Activated naive CD4-positive, alpha-beta T cell treated with anti-CD3 and anti-CD28 coated beads, Interleukin-2, amount 50 U/mL, for 72 hours (primary cell): ENCODE data around the gene SPATA32. TPM values are rescaled to one million over a fixed set of nuclear protein-coding genes. Genes with fewer than 3 reads are reported as not detected.

Experiments used
- ATAC-seq, 2 donors: fragments of 150-1000 bp; cut with Tn5 transposase; 2 replicates each; pipeline ENCODE4 v1.10.0; 2021; ENCODE audit warnings: mild to moderate bottlenecking in 2 of 2, moderate library complexity in 2 of 2
- DNase-seq, 2 donors: peaks; one replicate each; pipeline ENCODE4 v3.0.0; 2021 to 2022; ENCODE audit warnings: low spot score in 2 of 2
- H3K27ac Mint-ChIP-seq, 2 donors: one replicate each; pipeline ENCODE4 v1.8.0; 2022; ENCODE audit warnings: mild to moderate bottlenecking in 2 of 2, mixed read lengths in 2 of 2
- H3K36me3 Mint-ChIP-seq, 2 donors: one replicate each; pipeline ENCODE4 v1.8.0; 2022; ENCODE audit warnings: mixed read lengths in 2 of 2
- H3K9me3 Mint-ChIP-seq, 2 donors: one replicate each; pipeline ENCODE4 v1.8.0; 2022; ENCODE audit warnings: mixed read lengths in 2 of 2
- total RNA-seq, 2 donors: library from RNA; stranded (reverse); gene quantifications; one replicate each; pipeline ENCODE4 v1.2.3, GENCODE V29; 2022

SPATA32 gene
- total RNA-seq, 2 donors from 2014 or later: 0.37 to 0.50 TPM

DNA sequence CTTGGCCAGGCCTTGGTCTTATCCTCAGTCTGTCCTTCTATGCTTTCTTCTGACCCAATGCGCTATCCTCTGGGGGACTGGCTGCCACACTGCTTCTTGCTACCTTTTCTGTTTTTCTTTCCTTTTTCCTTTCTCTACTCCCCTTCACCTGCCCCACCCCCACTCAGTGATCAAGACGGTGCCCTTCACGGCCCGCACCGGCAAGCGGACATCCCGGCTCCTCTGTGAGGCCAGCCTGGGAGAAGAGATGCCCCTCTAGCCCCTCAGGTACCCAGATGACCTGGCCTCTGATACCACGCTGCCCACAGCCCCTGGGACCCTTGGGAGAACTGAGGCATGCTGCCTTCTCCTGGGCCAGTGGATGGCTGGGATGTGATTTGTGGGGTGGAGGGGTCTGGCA lies 15.6 kb downstream of the SPATA32 start:
- peak overlapping the region in 1 of 2 donors; percentile 97 for H3K27ac Mint-ChIP-seq
- no peaks in the 10 kb centered on the region for H3K9me3 Mint-ChIP-seq
- peaks cover 19 to 22% of the 10 kb centered on the region in 2 donors for H3K36me3 Mint-ChIP-seq
- ATAC-seq (no peak), DNase-seq (no peak)

DNA sequence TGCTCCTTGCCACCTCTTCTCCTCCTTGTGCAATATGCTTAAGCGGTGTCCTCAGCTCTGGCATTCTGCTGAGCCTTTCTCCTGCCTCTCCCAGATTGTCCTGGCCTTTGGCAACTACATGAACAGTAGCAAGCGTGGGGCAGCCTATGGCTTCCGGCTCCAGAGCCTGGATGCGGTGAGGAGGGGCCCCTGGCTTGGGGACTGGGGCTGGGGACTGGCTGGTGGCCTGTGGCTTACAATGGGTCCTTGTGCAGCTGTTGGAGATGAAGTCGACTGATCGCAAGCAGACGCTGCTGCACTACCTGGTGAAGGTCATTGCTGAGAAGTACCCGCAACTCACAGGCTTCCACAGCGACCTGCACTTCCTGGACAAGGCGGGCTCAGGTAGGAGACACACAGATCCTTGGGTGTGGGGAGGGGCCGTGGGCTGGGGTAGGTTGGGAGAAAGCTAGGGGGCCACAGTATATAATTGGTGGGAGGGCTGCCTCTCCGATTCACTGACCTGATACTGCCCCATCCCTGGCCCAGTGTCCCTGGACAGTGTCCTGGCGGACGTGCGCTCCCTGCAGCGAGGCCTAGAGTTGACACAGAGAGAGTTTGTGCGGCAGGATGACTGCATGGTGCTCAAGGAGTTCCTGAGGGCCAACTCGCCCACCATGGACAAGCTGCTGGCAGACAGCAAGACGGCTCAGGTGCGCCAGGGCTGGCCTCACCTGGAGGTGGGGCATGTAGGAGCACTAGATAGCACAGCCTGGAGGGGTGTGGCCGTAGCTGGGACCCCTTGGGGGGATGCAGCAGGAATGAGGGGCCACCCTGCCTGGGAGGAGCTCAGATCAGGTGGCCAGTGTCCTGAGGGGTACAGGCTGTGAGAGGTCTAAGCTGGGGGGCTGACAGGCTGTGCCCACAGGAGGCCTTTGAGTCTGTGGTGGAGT lies 16.9 kb downstream of the SPATA32 start:
- no peak for ATAC-seq
- no peaks in the 10 kb centered on the region for H3K9me3 Mint-ChIP-seq
- peak overlapping the region; percentile 72 to 89 for H3K27ac Mint-ChIP-seq
- DNase-seq: no peak
- H3K36me3 Mint-ChIP-seq: peaks cover 17 to 19% of the 10 kb centered on the region in 2 donors

DNA sequence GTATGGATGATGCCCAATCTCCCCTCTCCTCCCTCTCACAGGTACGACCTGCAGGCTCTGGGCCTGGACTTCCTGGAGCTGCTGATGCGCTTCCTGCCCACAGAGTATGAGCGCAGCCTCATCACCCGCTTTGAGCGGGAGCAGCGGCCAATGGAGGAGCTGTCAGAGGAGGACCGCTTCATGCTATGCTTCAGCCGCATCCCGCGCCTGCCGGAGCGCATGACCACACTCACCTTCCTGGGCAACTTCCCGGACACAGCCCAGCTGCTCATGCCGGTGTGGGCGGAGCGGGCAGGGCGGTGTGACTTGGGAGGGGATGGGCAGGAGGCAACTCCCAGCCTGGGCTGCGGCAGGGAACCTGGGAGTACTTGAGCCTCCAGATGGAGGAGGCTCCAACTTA lies 18.1 kb downstream of the SPATA32 start:
- peaks cover 20 to 22% of the 10 kb centered on the region in 2 donors for H3K36me3 Mint-ChIP-seq
- DNase-seq (no peak), ATAC-seq (no peak)
- peak overlapping the region in 1 of 2 donors; percentile 89 for H3K27ac Mint-ChIP-seq
- no peaks in the 10 kb centered on the region for H3K9me3 Mint-ChIP-seq

DNA sequence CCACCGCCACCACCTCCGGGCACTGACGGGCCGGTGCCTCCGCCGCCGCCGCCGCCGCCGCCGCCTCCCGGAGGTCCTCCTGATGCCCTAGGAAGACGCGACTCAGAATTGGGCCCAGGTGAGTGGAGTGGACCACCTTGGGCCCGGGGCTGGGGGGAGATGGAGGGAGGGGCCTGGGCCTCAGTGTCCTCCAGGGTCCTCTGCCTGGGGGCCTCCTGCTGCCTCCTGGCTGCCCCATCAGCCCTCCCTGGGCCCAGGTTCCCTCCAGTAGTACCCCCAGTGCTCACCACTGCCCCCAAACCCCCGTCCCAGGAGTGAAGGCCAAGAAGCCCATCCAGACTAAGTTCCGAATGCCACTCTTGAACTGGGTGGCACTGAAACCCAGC lies 19.9 kb downstream of the SPATA32 start:
- Mint-ChIP-seq H3K27ac (peak overlapping the region in 1 of 2 donors; percentile 89), H3K9me3 (no peaks in the 10 kb centered on the region), H3K36me3 (peaks cover 28 to 31% of the 10 kb centered on the region in 2 donors)
- ATAC-seq: no peak
- DNase-seq: no peak

DNA sequence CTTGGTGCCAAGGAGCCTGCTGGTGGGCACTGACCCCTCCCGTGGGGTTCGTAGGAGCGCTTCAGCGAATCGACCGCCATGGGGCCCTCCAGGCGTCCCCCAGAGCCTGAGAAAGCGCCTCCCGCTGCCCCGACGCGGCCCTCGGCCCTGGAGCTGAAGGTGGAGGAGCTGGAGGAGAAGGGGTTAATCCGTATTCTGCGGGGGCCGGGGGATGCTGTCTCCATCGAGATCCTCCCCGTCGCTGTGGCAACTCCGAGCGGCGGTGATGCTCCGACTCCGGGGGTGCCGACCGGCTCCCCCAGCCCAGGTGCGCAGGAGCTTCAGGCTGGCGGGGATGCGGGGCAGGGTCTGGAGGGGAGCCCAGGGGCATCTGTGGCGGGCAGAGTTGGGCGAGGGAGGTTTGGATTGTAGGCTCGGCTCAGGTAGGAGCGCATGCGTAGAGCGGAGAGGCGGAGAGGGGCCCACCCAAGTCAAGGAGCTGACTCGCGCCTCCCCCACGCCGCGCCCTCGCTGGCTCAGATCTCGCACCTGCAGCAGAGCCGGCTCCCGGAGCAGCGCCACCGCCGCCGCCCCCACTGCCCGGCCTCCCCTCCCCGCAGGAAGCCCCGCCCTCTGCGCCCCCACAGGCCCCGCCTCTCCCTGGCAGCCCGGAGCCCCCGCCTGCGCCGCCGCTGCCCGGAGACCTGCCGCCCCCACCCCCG lies 20.4 kb downstream of the SPATA32 start:
- H3K27ac Mint-ChIP-seq: peak overlapping the region; percentile 29 to 82
- H3K9me3 Mint-ChIP-seq: no peaks in the 10 kb centered on the region
- ATAC-seq (no peak), DNase-seq (no peak)
- H3K36me3 Mint-ChIP-seq: peaks cover 26 to 28% of the 10 kb centered on the region in 2 donors

DNA sequence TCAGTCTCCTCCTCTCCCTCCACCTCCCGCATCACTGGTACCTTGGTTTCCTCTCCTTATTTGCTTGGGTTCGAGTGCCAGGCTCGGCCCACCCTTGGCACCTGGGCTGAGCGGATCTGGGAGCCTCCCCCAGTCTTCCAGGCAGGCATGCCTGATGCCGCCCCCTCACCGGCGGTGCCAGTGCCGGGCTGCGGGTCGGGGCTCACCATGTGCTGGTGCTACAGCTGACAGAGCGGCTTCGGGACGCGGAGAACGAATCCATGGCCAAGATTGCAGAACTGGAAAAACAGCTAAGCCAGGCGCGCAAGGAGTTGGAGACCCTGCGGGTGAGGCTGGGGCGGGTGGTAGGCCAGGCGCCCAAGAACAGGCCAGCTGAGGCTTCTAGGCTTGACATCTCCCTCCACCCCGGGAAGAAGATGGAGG lies 21.0 kb downstream of the SPATA32 start:
- ATAC-seq (no peak), DNase-seq (no peak)
- peak overlapping the region in 1 of 2 donors; percentile 82 for H3K27ac Mint-ChIP-seq
- H3K9me3 Mint-ChIP-seq: no peaks in the 10 kb centered on the region
- peaks cover 26 to 28% of the 10 kb centered on the region in 2 donors for H3K36me3 Mint-ChIP-seq

DNA sequence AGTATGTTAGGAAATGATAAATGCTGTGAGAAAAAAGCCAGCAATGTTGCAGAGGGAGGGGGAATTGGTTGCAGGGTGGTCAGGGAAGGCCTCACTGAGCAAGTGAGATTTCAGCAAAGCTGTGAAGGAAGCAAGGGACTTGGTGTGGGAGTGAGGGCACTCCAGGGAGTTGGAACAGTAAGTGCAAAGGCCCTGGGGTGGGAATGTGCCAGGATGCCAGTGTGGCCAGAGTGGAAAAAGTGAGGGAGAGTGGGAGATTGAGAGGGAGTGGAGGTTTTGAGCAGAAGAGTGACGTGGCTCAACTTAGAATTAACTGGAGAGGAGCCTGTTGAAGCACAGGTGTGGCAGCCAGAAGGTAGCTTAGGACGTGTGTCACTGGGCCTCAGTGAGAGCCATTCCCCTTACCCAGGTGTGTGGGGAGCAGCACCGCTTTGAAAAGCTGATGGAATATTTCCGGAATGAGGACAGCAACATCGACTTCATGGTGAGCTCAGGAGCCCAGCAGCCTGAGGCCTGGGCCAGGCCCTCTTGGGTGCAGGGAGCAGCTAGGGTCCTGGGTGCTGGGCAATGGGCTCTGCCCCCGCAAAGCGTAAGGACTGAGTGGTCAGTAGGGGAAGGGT lies 23.6 kb downstream of the SPATA32 start:
- no peaks in the 10 kb centered on the region for H3K9me3 Mint-ChIP-seq

DNA sequence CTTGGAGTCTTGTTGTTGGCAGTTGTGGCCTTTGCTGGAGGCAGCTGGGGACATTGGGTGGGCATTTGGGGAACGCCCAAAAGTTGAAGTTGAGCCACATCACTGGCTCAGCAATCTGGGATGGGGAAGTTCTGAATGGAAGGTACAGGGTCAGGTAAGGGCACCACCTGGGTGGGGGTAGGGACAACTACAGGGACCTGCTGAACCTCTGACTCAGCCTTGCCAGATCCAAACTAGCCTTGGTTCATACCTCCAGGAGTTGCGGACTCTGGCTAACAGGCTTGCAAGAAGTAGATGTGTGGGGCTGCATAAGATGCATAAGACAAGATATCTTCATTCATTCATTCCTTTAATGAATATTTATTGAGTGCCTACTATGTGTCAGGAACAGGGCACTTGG lies 24.2 kb downstream of the SPATA32 start:
- Mint-ChIP-seq H3K36me3 (peaks cover 34 to 43% of the 10 kb centered on the region in 2 donors), H3K9me3 (no peaks in the 10 kb centered on the region), H3K27ac (peak overlapping the region; percentile 56 to 82)
- ATAC-seq (no peak), DNase-seq (no peak)

More for the DNA sequence above, 23.6 kb downstream of the SPATA32 start:
- ATAC-seq (no peak), DNase-seq (no peak)
- H3K36me3 Mint-ChIP-seq: peaks cover 34 to 43% of the 10 kb centered on the region in 2 donors
- H3K27ac Mint-ChIP-seq: peak overlapping the region; percentile 56 to 82

DNA sequence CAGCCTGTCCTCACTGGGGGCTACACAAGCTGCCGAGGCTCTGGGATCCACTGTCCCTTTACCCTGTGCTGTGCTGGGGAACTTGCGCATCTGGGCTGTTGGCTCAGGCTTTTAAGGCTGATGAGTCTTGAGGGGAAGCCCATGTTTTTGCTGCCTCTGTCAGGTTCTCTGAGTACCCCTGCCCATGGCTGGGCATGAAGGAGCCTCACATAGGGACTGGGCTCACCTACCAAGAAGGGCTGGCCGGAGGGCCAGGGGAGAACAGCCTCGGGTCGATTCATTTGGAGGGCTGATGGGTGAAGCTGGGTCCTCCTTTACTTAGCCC lies 25.6 kb downstream of the SPATA32 start:
- Mint-ChIP-seq H3K27ac (peak overlapping the region in 1 of 2 donors; percentile 80), H3K9me3 (no peaks in the 10 kb centered on the region), H3K36me3 (peaks cover 44 to 56% of the 10 kb centered on the region in 2 donors)
- DNase-seq (no peak), ATAC-seq (no peak)

DNA sequence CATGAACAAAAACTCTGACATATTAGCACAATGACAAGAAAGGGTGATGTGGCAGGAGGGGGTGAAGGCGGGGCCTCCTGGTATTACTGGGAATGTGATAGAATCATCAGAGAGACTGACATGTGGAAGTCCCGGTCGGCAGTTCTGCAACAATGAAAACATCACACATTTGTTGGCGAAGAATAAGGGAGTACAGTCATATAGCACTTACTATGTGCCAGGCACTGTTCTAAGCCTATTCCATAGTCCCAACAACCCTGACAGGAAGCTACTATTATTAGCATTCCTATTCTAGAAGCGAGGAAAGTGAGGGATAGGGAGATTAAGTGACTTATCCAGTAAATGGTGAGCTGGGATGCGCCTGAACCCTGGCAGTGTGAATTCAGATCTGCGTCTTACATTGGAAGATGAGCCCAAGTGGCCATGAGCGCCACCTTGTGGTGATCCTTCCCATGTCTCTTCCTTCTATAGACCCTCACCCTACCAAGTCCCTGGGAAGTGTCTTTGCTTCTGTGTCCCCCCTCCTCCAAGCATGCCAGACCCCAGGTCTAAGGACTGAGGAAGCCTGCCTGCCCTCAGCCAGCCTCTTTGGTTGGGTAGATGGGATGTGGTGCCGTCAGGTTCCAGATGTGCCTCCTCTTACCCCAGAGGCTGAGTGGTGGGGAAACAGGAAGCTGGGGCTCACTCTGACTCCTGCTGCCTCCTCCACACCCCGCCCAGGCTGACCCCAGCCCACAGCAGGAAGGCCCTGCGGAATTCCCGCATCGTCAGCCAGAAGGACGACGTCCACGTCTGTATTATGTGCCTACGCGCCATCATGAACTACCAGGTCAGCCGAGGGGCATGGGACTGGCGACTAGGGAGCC lies 26.2 kb downstream of the SPATA32 start:
- no peaks in the 10 kb centered on the region for H3K9me3 Mint-ChIP-seq
- peaks cover 44 to 56% of the 10 kb centered on the region in 2 donors for H3K36me3 Mint-ChIP-seq
- DNase-seq: peak; percentile 68 to 78
- H3K27ac Mint-ChIP-seq: peak overlapping the region in 1 of 2 donors; percentile 80
- peak; percentile 55 to 70 for ATAC-seq

DNA sequence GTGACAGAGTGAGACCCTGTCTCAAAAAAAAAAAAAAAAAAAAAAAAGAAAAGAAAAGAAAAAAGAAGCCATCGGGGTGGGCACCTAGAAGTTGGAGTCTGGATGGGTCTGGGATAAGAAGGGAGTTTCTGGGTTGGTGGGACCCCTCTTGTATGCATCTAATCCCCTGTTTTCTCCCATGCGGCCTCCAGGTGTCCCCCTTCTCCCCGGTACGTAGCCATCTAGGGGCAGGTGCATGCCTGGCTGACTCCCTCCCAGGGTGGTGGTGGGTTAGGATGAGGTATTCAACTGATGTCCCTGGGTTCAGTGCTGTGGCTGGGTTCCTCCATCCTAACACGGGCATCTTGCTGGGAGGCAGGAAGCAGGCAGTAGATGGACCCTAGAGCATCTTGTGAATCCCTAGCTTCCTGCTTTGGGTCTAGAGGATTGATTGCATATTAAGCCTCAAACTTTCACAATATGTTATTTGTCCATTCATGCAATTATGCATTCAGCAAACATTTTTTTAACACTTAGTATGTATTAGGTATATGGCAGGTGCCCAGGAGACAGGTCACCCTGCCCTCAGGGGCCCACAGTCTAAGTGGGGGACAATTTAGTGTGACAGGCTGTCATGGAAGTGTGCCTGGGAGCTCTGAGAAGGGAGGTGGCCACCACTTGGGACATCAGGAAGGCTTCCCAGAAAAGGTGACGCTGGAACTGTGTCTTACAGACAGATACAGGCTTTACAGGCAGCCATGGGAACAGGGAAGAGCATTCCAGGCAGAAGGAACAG lies 27.1 kb downstream of the SPATA32 start:
- ATAC-seq: peak; percentile 11 to 69
- Mint-ChIP-seq H3K36me3 (peaks cover 44 to 59% of the 10 kb centered on the region in 2 donors), H3K9me3 (no peaks in the 10 kb centered on the region), H3K27ac (peak overlapping the region in 1 of 2 donors; percentile 80)
- DNase-seq: peak in 1 of 2 donors; percentile 46

DNA sequence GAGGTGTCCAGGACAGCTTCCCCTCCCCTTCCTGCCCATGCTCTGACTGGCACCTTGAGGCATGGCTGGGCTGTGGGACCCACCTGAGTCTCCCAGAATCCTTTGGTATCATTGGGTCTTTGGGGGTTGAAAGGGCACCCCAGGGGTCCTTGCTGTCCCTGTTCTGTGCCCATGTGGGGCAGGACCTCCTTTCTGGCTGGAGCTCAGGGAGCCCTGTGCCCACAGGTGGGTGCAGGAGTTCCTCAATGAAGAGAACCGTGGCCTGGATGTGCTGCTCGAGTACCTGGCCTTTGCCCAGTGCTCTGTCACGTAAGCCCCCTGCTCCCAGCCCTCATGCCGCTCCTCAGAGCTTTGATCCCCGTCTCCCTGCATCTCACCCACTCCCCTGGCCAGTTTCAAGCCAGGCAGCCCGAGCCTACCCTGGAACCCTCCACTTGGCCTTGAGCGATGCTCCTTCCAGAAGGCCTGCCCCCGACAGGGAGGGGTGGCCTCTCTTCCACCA lies 28.4 kb downstream of the SPATA32 start:
- ATAC-seq: no peak
- Mint-ChIP-seq H3K36me3 (peaks cover 34 to 49% of the 10 kb centered on the region in 2 donors), H3K27ac (peak overlapping the region; percentile 73 to 84), H3K9me3 (no peaks in the 10 kb centered on the region)
- no peak for DNase-seq

DNA sequence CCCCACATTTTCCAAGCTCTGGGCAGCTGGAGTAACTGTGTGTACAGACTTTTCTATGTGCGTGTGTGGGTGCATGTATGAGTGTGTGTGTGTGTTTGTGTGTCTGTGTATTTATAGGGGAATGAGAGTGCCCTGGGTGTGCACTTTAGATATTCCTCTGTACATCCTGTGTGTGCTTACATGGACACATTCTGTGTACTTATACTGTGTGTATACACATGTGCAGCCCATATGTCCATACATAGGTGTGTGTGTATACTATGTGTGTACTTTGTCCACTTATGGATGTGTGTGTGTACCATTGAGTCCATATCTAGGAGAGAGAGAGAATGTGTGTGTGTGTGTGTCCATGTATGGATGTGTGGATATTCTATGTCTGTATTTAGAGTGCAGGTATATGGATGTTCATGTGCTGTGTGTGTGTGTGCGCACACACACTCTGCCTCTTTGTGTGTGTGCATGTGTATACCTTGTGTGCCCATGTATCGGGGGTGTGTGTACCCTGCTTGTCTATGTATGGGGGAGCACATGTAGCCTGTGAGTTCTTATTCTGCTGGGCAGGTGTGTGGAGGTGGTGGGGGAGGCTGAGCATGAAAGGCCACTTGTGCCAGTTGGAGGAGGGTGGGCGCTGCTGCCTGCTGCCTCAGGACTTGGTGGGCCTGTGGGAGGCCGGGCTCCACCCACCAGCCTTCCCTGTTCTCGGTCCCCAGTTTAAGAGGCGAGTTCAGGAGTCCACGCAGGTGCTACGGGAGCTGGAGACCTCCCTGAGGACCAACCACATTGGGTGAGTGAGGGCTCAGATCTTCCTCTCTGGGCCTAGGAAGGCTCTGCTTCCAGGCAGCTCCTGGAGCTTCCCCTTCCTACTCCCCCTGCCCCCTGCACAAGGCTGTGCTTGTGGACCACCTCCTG lies 29.1 kb downstream of the SPATA32 start:
- Mint-ChIP-seq H3K27ac (peak overlapping the region; percentile 73 to 100), H3K36me3 (peaks cover 27 to 47% of the 10 kb centered on the region in 2 donors), H3K9me3 (no peaks in the 10 kb centered on the region)
- no peak for DNase-seq
- ATAC-seq: no peak

DNA sequence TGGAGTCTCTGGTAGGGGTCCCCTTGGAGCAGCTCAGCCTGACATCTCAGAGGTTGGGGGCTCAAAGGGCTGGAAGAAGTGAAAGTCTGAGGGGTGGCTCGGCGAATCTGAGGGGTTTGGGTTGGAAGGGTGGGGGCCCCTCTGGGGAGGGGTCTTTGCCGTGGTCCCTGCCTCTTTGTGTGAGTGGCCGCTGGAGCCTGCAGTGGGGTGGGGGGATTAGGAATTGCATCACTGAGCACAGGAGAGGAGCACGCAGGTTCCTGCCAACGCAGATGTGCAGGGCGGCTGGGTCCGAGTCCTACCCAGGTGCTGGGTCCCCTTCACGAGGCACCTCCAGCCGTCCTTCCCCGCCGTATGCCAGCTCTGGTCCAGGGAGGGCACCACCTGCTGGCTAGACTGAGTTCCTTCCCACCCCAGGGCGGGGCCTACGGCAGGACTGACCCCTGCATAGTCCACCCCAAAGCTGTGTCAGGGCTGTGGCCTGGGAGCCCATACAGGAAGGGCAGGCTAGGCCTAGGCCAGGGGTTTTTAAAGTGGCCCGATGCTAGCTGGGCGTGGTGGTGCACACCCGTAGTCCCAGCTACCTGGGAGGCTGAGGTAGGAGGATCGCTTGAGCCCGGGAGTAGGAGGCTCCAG lies 30.3 kb downstream of the SPATA32 start:
- no peaks in the 10 kb centered on the region for H3K9me3 Mint-ChIP-seq
- H3K36me3 Mint-ChIP-seq: peaks cover 18 to 45% of the 10 kb centered on the region in 2 donors
- DNase-seq: peak; percentile 27 to 65
- H3K27ac Mint-ChIP-seq: peak overlapping the region; percentile 38 to 100
- no peak for ATAC-seq
